IMR-90 (cell line): Measurements from ENCODE around the gene ASRGL1. TPM values are rescaled to one million over a fixed set of nuclear protein-coding genes. Genes with fewer than 3 reads are reported as not detected.

Experiments
- polyA plus RNA-seq, 3 experiments: library from polyadenylated mRNA; depleted of rRNA; stranded (reverse); fragments of >200 nt; gene quantifications; 2 replicates each; pipeline ENCODE4 v1.2.3, GENCODE V29; 2012; ENCODE audit warnings: low replicate concordance in 1 of 3
- total RNA-seq: library from RNA; depleted of rRNA; stranded (reverse); fragments of >200 nt; gene quantifications from 2 replicates; pipeline ENCODE4 v1.2.3, GENCODE V29; 2012; rRNA removed

Gene ASRGL1
- total and polyA plus RNA-seq, 2 of the 4 experiments (the other 2 are of a cell fraction) = 0.72 TPM; not detected in 1

Other genes with a start within 250 kb of the ASRGL1 start
- 23.8 and 26.9 TPM in 2 replicates for gene INCENP, start 213.4 kb upstream of the ASRGL1 start, total RNA-seq
- gene INCENP, start 213.4 kb upstream of the ASRGL1 start, polyA plus RNA-seq (2012; rRNA removed) = 17.7 and 18.6 TPM in 2 replicates
- not detected in 2 replicates for gene SCGB1D1, start 147.2 kb upstream of the ASRGL1 start, total RNA-seq
- gene SCGB1D1, start 147.2 kb upstream of the ASRGL1 start, polyA plus RNA-seq (2012; rRNA removed) = not detected in 2 replicates
- not detected in 2 replicates for gene SCGB2A1, start 128.8 kb upstream of the ASRGL1 start, total RNA-seq
- not detected in 2 replicates for gene SCGB2A1, start 128.8 kb upstream of the ASRGL1 start, polyA plus RNA-seq (2012; rRNA removed)
- gene SCGB1D2, start 95.2 kb upstream of the ASRGL1 start, total RNA-seq = not detected in 2 replicates
- gene SCGB1D2, start 95.2 kb upstream of the ASRGL1 start, polyA plus RNA-seq (2012; rRNA removed) = not detected in 2 replicates
- not detected in 2 replicates for gene SCGB2A2, start 67.3 kb upstream of the ASRGL1 start, total RNA-seq
- not detected in 2 replicates for gene SCGB2A2, start 67.3 kb upstream of the ASRGL1 start, polyA plus RNA-seq (2012; rRNA removed)
- not detected in 2 replicates for gene SCGB1D4, start 38.4 kb upstream of the ASRGL1 start, total RNA-seq
- not detected in 2 replicates for gene SCGB1D4, start 38.4 kb upstream of the ASRGL1 start, polyA plus RNA-seq (2012; rRNA removed)
- gene SCGB1A1, start 81.6 kb downstream of the ASRGL1 start, total RNA-seq = not detected in 2 replicates
- gene SCGB1A1, start 81.6 kb downstream of the ASRGL1 start, polyA plus RNA-seq (2012; rRNA removed) = not detected in 2 replicates
- gene AHNAK, start 209.4 kb downstream of the ASRGL1 start, total RNA-seq = 695 and 735 TPM in 2 replicates
- 80.7 and 95.1 TPM in 2 replicates for gene AHNAK, start 209.4 kb downstream of the ASRGL1 start, polyA plus RNA-seq (2012; rRNA removed)
- 1,598 and 1,857 TPM in 2 replicates for gene EEF1G, start 236.4 kb downstream of the ASRGL1 start, total RNA-seq
- 1,684 and 1,697 TPM in 2 replicates for gene EEF1G, start 236.4 kb downstream of the ASRGL1 start, polyA plus RNA-seq (2012; rRNA removed)